Common myeloid progenitor, CD34-positive (primary cell): ENCODE results near the gene FAM163B.
A peak's percentile ranks its signal among the peaks of the same experiment; 100 is the strongest.
"Not testable (repeated sequence)": the region's sequence is repeated elsewhere in the genome, so short reads cannot be mapped to it uniquely, and the experiment has no call there.

Experiments used
- CTCF ChIA-PET: fragments of 350-600 bp; sonication (Branson Sonifier 250); formaldehyde crosslinking; loops from one replicate; lab custom pipeline; 2021; ENCODE audit warnings: antibody characterized with exemption; lab: Charles Lee
- POLR2A ChIA-PET: fragments of 350-600 bp; sonication (Branson Sonifier 250); formaldehyde crosslinking; loops from one replicate; lab custom pipeline; 2021; ENCODE audit warnings: antibody characterized with exemption; lab: Charles Lee
- DNase-seq, 3 donors: peaks; one replicate each; pipeline versions ENCODE4 v3.0.0 to v3.0.0-alpha.2; 2013
- H3K27ac ChIP-seq, 2 experiments: 1 replicate in 1 of 2; 2 replicates in 1 of 2; pipeline ENCODE4 v1.7.0; 2013; ENCODE audit warnings: inconsistent platforms in 2 of 2, low read length in 2 of 2, mild to moderate bottlenecking in 2 of 2, low read depth in 1 of 2, moderate library complexity in 1 of 2; ENCODE audit not compliant: severe bottlenecking in 2 of 2, insufficient read depth in 1 of 2, poor library complexity in 1 of 2
- H3K27me3 ChIP-seq, 5 experiments: replicated peaks in 2 of 5; 1 replicate in 3 of 5; 2 replicates in 2 of 5; pipeline versions ENCODE4 v1.6.1 to v1.7.0; 2013; ENCODE audit warnings: low read length in 4 of 5, mild to moderate bottlenecking in 2 of 5, moderate library complexity in 2 of 5, inconsistent platforms in 1 of 5; ENCODE audit not compliant: insufficient read depth in 5 of 5, control insufficient read depth in 4 of 5
- H3K36me3 ChIP-seq, 4 experiments: 1 replicate in 2 of 4; 2 replicates in 2 of 4; pipeline versions ENCODE4 v1.6.1 to v1.7.0; 2013; ENCODE audit warnings: low read length in 3 of 4, control low read depth in 1 of 4, mild to moderate bottlenecking in 1 of 4; ENCODE audit not compliant: control insufficient read depth in 4 of 4, insufficient read depth in 4 of 4
- H3K4me1 ChIP-seq, 4 experiments: 1 replicate in 3 of 4; 2 replicates in 1 of 4; pipeline versions ENCODE4 v1.6.1 to v1.7.1; 2013; ENCODE audit warnings: low read length in 3 of 4, mild to moderate bottlenecking in 3 of 4, control low read depth in 1 of 4, inconsistent platforms in 1 of 4, moderate library complexity in 1 of 4; ENCODE audit not compliant: control insufficient read depth in 4 of 4, insufficient read depth in 4 of 4; ENCODE audit errors: control extremely low read depth in 1 of 4
- H3K4me3 ChIP-seq, 7 experiments: 1 replicate in 4 of 7; 2 replicates in 3 of 7; pipeline versions ENCODE4 v1.5.1 to v1.7.0; 2013; ENCODE audit warnings: mild to moderate bottlenecking in 7 of 7, low read length in 6 of 7, moderate library complexity in 6 of 7, inconsistent platforms in 2 of 7, low read depth in 2 of 7, control low read depth in 1 of 7; ENCODE audit not compliant: insufficient read depth in 4 of 7, control insufficient read depth in 1 of 7; ENCODE audit errors: extremely low read depth in 1 of 7
- H3K9me3 ChIP-seq, 5 experiments: 1 replicate in 4 of 5; 2 replicates in 1 of 5; pipeline versions ENCODE4 v1.6.1 to v1.7.1; 2013; ENCODE audit warnings: low read length in 4 of 5, mild to moderate bottlenecking in 2 of 5, inconsistent platforms in 1 of 5, low read depth in 1 of 5, moderate library complexity in 1 of 5; ENCODE audit not compliant: control insufficient read depth in 4 of 5, insufficient read depth in 2 of 5; ENCODE audit errors: control extremely low read depth in 1 of 5
- WGBS: methylation state at CpG from one replicate; pipeline ENCODE4 v1.1.5; 2013; ENCODE audit not compliant: insufficient coverage; 5-methylcytosine and 5-hydroxymethylcytosine counted together

The FAM163B gene

DNA sequence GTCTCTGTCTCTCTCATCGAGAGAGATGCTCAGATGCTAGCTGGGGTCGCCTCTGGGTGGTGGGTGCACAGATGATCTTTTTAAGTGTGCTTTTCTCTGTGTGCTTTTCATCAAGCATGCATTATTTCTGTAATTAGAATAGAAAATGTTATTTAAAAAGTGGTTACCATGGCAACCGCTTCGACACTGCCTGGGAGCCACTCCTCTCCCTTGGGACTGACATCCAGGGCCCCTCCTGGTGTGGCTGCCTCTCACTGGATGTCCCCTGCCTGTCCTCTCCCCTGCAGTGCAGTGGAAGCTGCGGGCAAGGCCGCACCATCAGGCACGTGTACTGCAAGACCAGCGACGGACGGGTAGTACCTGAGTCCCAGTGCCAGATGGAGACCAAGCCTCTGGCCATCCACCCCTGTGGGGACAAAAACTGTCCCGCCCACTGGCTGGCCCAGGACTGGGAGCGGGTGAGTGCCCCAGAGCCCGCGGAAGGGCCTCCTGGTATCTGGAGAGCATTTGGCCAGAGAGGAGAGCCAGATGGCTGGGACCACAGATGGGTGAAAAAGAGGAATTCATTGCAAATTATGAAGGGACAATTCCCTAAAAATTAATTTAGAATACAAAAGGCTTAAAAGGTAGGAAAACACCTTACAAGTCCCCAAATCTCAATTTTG, 39.9 kb downstream of the FAM163B start:
- CTCF ChIA-PET = no interaction called here
- Histone ChIP-seq H3K27ac (no peak overlapping the region), H3K4me3 (no peak overlapping the region), H3K27me3 (peaks cover 0 to 42% (median 2%) of the 10 kb centered on the region in 5 experiments), H3K4me1 (peaks cover 0 to 5% (median 1%) of the 10 kb centered on the region in 4 experiments), H3K9me3 (no peaks in the 10 kb centered on the region), H3K36me3 (no peaks in the 10 kb centered on the region)
- POLR2A ChIA-PET = no interaction called here
- WGBS = 96% methylated on average over 5 of the region's 14 CpGs
- DNase-seq = no peak

- ChIA-PET POLR2A (no interaction called here), CTCF (no interaction called here)
- H3K9me3 ChIP-seq = no peaks in the 10 kb centered on the region
- 90% methylated on average over 31 of the region's 33 CpGs for WGBS
- peaks cover 0 to 5% (median 1%) of the 10 kb centered on the region in 4 experiments for H3K4me1 ChIP-seq
- H3K27ac ChIP-seq = no peak overlapping the region
- no peak for DNase-seq
- no peak overlapping the region for H3K4me3 ChIP-seq
- H3K36me3 ChIP-seq = no peaks in the 10 kb centered on the region
- peaks cover 0 to 42% (median 2%) of the 10 kb centered on the region in 5 experiments for H3K27me3 ChIP-seq
These were observed 41.0 kb downstream of the FAM163B start for GRCh38 chr9:133568186-133568585.

DNA sequence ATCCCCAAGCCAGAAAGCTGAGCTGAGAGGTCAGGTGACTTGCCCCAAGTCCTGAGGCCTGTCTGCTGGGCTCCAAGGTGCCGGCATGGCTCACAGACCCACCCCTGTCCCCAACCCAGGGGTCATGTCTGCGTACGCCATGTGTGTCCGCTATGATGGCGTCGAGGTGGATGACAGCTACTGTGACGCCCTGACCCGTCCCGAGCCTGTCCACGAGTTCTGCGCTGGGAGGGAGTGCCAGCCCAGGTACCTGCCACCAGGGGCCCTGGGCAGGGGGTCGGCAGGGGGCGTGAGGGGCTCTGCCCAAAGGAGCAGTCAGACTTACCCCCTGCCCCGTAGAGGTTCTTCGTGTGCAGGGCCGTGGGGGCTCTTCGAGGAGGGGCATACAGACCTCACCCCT, 42.4 kb downstream of the FAM163B start:
- Histone ChIP-seq H3K27ac (no peak overlapping the region), H3K36me3 (no peaks in the 10 kb centered on the region), H3K27me3 (peaks cover 0 to 42% (median 2%) of the 10 kb centered on the region in 5 experiments), H3K4me3 (no peak overlapping the region), H3K9me3 (no peaks in the 10 kb centered on the region), H3K4me1 (peaks cover 0 to 5% (median 1%) of the 10 kb centered on the region in 4 experiments)
- 98% methylated on average over 17 of the region's 17 CpGs for WGBS
- CTCF ChIA-PET = no interaction called here
- POLR2A ChIA-PET = no interaction called here
- DNase-seq = no peak

DNA sequence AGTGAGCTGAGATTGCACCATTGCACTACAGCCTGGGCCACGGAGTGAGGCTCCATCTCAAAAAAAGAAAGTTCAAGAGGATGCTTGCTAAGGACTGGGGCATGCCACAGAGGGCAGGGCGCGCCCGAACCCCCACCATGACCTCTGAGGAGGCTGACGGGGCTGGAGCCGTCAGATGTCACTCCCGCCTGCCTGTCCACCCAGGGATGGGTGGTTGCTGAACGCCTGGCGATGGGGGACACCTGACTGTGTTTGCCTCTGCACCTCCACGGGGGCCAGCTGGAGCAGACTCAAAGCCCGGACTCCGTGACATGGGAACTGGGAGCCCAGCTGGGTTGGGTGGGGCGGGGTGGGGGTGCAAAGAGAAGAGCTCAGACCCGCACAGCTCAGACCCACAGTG, 42.8 kb downstream of the FAM163B start:
- Histone ChIP-seq H3K4me3 (no peak overlapping the region), H3K27ac (no peak overlapping the region), H3K9me3 (no peaks in the 10 kb centered on the region), H3K4me1 (peaks cover 0 to 2% (median under 1%) of the 10 kb centered on the region in 4 experiments), H3K36me3 (no peaks in the 10 kb centered on the region), H3K27me3 (peaks cover 0 to 38% (median 2%) of the 10 kb centered on the region in 5 experiments)
- WGBS = 98% methylated on average over 10 of the region's 14 CpGs
- no peak for DNase-seq
- ChIA-PET POLR2A (no interaction called here), CTCF (no interaction called here)

- WGBS = 79% methylated on average over 11 of the region's 11 CpGs
- Histone ChIP-seq H3K9me3 (no peaks in the 10 kb centered on the region), H3K4me1 (no peaks in the 10 kb centered on the region), H3K4me3 (no peak overlapping the region), H3K27me3 (peaks cover 0 to 20% (median 2%) of the 10 kb centered on the region in 5 experiments), H3K27ac (no peak overlapping the region), H3K36me3 (no peaks in the 10 kb centered on the region)
- ChIA-PET POLR2A (no interaction called here), CTCF (no interaction called here)
- no peak for DNase-seq
These were observed 44.6 kb downstream of the FAM163B start for GRCh38 chr9:133564451-133565116.

DNA sequence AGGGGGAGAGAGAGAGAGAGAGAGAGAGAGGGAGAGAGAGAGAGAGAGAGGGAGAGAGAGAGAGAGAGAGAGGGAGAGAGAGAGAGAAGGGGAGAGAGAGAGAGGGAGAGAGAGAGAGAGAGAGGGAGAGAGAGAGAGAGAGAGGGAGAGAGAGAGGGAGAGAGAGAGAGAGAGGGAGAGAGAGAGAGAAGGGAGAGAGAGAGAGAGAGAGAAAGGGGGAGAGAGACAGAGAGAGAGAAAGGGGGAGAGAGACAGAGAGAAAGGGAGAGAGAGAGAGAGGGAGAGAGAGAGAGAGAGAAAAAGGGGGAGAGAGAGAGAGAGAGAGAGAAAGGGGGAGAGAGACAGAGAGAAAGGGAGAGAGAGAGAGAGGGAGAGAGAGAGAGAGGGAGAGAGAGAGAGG, 45.4 kb downstream of the FAM163B start:
- DNase-seq, CTCF ChIA-PET: not testable (repeated sequence)

GRCh38 chr9:133563291-133563796, 45.8 kb downstream of the FAM163B start:
- CTCF ChIA-PET = no interaction called here
- POLR2A ChIA-PET = no interaction called here
- Histone ChIP-seq H3K4me1 (peaks cover 0 to 9% (median 6%) of the 10 kb centered on the region in 4 experiments), H3K9me3 (no peaks in the 10 kb centered on the region), H3K4me3 (no peak overlapping the region), H3K27me3 (peaks cover 0 to 13% (median 2%) of the 10 kb centered on the region in 5 experiments), H3K27ac (no peak overlapping the region), H3K36me3 (no peaks in the 10 kb centered on the region)
- peak in 1 of 3 donors; percentile 16 for DNase-seq
- 53% methylated on average over 14 of the region's 14 CpGs for whole genome bisulfite sequencing

More for the DNA sequence above, 45.4 kb downstream of the FAM163B start:
- H3K27me3 ChIP-seq = peaks cover 0 to 14% (median 2%) of the 10 kb centered on the region in 5 experiments
- H3K36me3 ChIP-seq, H3K4me3 ChIP-seq, H3K4me1 ChIP-seq, POLR2A ChIA-PET, H3K9me3 ChIP-seq, H3K27ac ChIP-seq: not testable (repeated sequence)
